Stimulated activated CD8-positive, alpha-beta memory T cell treated with anti-CD3 and anti-CD28 coated beads, Interleukin-7, amount 100 ng/mL, for 1 hour (primary cell): Measurements from ENCODE around the gene ALKBH5.
A peak's percentile ranks its signal among the peaks of the same experiment; 100 is the strongest.

ENCODE experiments used
- DNase-seq, 2 donors: peaks; one replicate each; pipeline ENCODE4 v3.0.0-alpha.2; 2020; ENCODE audit warnings: low read depth in 2 of 2

The ALKBH5 gene

GRCh38 chr17:18245038-18245776, 61.6 kb downstream of the ALKBH5 start:
- DNase-seq = no peak

- DNase-seq = no peak
Observed at GRCh38 chr17:18246109-18246725, 62.6 kb downstream of the ALKBH5 start.

GRCh38 chr17:18246880-18247612, 63.4 kb downstream of the ALKBH5 start:
- no peak for DNase-seq

GRCh38 chr17:18247613-18248001, 64.0 kb downstream of the ALKBH5 start:
- DNase-seq = no peak

GRCh38 chr17:18248300-18248731, 64.7 kb downstream of the ALKBH5 start:
- peak; percentile 27 to 35 for DNase-seq

GRCh38 chr17:18248811-18249210, 65.2 kb downstream of the ALKBH5 start:
- DNase-seq = no peak

GRCh38 chr17:18250259-18250658, 66.6 kb downstream of the ALKBH5 start:
- DNase-seq = no peak

- no peak for DNase-seq
Observed at GRCh38 chr17:18250708-18251107, 67.1 kb downstream of the ALKBH5 start.

GRCh38 chr17:18251204-18251603, 67.6 kb downstream of the ALKBH5 start:
- DNase-seq = no peak

- no peak for DNase-seq
Observed at GRCh38 chr17:18252160-18252559, 68.5 kb downstream of the ALKBH5 start.

GRCh38 chr17:18253187-18253884, 69.7 kb downstream of the ALKBH5 start:
- no peak for DNase-seq

GRCh38 chr17:18253947-18254821, 70.6 kb downstream of the ALKBH5 start:
- no peak for DNase-seq

GRCh38 chr17:18254888-18255649, 71.4 kb downstream of the ALKBH5 start:
- no peak for DNase-seq

GRCh38 chr17:18256351-18256750, 72.7 kb downstream of the ALKBH5 start:
- no peak for DNase-seq

GRCh38 chr17:18256776-18257175, 73.1 kb downstream of the ALKBH5 start:
- DNase-seq = no peak

GRCh38 chr17:18257268-18257981, 73.8 kb downstream of the ALKBH5 start:
- no peak for DNase-seq

GRCh38 chr17:18257982-18258355, 74.3 kb downstream of the ALKBH5 start:
- peak in 1 of 2 donors; percentile 19 for DNase-seq

GRCh38 chr17:18258356-18259038, 74.9 kb downstream of the ALKBH5 start, which contains the start of gene FLII:
TSS of gene FLII (minus strand) at chr17:18258738. CDS start at chr17:18258690, 48 bp downstream.
- peak; percentile 21 to 31 for DNase-seq
